SK-N-MC (cell line): ENCODE measurements around the gene GLYATL1B.

Source experiments
- EZH2 ChIP-seq: fragments of 200-600 bp; sonication (generic); IDR thresholded peaks from one replicate; pipeline ENCODE4 v1.6.1; 2017; ENCODE audit warnings: antibody characterized with exemption
- POLR2AphosphoS5 ChIP-seq: IDR thresholded peaks from 2 replicates; pipeline ENCODE4 v1.6.1; 2012; ENCODE audit warnings: mild to moderate bottlenecking, low read depth, low read length, borderline replicate concordance

- TF ChIP-seq EZH2 (no peak), POLR2AphosphoS5 (no peak)
Observed at GRCh38 chr11:59079086-59079485, 7.0 kb upstream of the GLYATL1B start.
